Measurements from ENCODE around the gene MCM7.
A peak's percentile ranks its signal among the peaks of the same experiment; 100 is the strongest.

The MCM7 gene

DNA sequence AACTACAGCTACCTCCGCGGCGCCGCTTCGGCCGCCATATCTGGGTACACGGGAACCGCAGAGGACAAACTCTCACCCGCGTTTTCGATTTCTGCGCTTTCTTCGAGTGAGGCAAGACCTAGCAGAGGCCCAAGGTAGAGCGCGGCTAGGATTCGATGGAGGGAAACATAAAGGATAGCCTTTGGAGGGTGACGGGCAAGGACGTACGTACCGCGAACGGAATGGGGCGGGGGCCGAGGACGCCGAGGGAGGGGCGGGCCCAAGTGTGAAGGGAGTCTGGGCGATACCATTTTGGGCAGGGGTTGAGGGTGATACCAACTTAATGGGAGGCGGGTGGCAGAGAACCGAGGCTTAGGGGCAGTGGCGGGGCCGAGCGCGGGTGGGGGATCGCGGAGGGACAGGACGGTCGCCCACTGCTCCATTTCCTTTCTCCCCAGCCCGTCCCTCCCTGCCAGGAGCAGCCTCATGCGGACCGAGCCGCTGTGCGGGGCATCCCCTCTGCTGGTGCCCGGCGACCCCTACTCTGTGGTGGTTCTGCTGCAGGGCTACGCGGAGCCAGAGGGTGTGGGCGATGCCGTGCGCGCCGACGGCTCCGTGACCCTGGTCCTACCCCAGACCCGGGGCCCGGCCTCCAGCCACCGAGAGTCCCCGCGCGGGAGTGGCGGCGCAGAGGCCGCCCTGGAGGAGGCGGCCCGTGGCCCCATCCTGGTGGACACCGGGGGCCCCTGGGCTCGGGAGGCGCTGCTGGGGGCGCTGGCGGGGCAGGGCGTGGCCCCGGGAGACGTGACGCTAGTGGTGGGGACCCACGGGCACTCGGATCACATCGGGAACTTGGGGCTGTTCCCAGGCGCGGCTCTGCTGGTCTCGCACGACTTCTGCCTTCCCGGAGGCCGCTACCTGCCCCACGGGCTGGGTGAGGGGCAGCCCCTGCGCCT is 26.0 kb upstream of the MCM7 start, which contains the start of gene MBLAC1:
TSS of gene MBLAC1 (plus strand) at position 37 of the 935 bp plus-strand sequence. CDS start at position 466, 429 bp downstream.
- peaks cover 4 to 26% (median 20%) of the 10 kb centered on the region in 11 experiments; a peak in 12 of 22 replicates for H3K27me3 ChIP-seq
- no peaks in the 10 kb centered on the region for H3K9me3 ChIP-seq (replicated peaks in 1 of 11)
- H3K9ac ChIP-seq: peak within 1 kb of the TSS; percentile 83 to 91 (median 86)
- H3K4me3 ChIP-seq: peak within 1 kb of the TSS; percentile 66 to 91 (median 80)
- H3K4me2 ChIP-seq: peak within 1 kb of the TSS; percentile 89 to 100 (median 99)
- no peaks in the 10 kb centered on the region for H4K20me1 ChIP-seq
- peak within 1 kb of the TSS; percentile 77 to 94 (median 87) for H3K27ac ChIP-seq
- no peak for TF ChIP-seq Cebpa-rat (IDR thresholded peaks at IDR 0.05)
- peaks cover 43 to 61% (median 50%) of the 10 kb centered on the region in 10 experiments for H3K4me1 ChIP-seq
- peaks cover 0 to 18% (median 6%) of the 10 kb centered on the region in 11 experiments; a peak in 10 of 22 replicates for H3K36me3 ChIP-seq

DNA sequence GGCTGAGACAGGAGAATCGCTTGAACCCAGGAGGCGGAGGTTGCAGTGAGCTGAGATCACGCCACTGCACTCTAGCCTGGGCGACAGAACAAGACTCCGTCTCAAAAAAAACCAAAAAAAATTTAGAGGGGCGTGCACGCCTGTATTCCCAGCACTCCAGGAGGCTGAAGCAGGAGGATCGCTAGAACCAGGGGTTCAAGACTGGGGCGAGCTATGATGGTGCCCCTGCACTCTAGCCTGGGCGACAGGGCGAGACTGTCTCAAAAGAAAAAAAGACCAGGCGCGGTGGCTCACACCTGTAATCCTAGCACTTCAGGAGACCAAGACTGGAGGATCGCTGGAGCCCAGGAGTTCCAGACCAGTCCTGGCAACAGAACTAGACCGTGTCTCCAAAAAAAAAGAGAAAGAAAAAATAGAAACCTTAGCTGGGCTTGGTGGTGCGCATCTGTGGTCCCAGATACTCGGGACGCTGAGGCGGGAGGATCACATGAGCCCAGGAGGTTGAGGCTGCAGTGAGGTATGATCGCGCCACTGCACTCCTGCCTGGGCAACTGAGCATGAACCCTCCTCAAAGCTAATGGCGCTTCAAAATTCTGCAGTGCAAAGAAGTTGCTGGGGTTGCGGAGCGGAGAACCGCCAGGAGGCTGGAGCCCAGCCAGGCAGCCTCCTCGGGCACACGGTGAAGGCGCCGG is 25.2 kb upstream of the MCM7 start:
- TF ChIP-seq Cebpa-rat (IDR thresholded peaks at IDR 0.05): no peak

DNA sequence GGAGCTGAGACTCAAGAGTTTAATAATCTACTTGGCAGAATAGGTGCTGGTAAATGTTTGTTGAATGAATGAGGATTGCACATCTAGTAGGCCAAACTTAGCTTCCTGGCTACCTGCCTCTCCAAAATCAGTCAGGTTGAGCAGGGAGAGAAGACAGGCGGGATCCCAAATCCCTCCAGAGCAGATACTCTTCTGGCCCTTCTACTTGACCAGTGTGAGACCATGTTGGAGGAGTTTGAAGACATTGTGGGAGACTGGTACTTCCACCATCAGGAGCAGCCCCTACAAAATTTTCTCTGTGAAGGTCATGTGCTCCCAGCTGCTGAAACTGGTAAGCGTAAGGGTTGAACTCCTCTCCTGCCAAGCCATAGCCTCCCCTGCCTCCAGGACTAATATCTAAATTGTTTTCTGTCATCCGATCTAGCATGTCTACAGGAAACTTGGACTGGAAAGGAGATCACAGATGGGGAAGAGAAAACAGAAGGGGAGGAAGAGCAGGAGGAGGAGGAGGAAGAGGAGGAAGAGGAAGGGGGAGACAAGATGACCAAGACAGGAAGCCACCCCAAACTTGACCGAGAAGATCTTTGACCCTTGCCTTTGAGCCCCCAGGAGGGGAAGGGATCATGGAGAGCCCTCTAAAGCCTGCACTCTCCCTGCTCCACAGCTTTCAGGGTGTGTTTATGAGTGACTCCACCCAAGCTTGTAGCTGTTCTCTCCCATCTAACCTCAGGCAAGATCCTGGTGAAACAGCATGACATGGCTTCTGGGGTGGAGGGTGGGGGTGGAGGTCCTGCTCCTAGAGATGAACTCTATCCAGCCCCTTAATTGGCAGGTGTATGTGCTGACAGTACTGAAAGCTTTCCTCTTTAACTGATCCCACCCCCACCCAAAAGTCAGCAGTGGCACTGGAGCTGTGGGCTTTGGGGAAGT is 23.4 kb upstream of the MCM7 start:
- Histone ChIP-seq H3K36me3 (peaks cover 0 to 18% (median 6%) of the 10 kb centered on the region in 11 experiments; a peak in 10 of 22 replicates), H3K9me3 (replicated peaks in 1 of 11) (no peaks in the 10 kb centered on the region), H3K4me2 (peak overlapping the region; percentile 33 to 100 (median 99)), H4K20me1 (no peaks in the 10 kb centered on the region), H3K27ac (peak overlapping the region in 3 of 11 experiments; percentile 6 to 26 (median 26); a peak in 5 of 22 replicates), H3K27me3 (peaks cover 4 to 24% (median 20%) of the 10 kb centered on the region in 11 experiments; a peak in 12 of 22 replicates), H3K4me3 (0 out of 20 replicates have a peak overlapping the region, but pooled peaks of 1 of the 10 experiments have one; percentile 17), H3K4me1 (peaks cover 46 to 64% (median 57%) of the 10 kb centered on the region in 10 experiments), H3K9ac (peak overlapping the region in 1 of 11 experiments; percentile 2; a peak in 1 of 22 replicates)
- TF ChIP-seq Cebpa-rat (IDR thresholded peaks at IDR 0.05): no peak

More for the DNA sequence above, 25.2 kb upstream of the MCM7 start:
- Histone ChIP-seq H3K36me3 (peaks cover 0 to 18% (median 6%) of the 10 kb centered on the region in 11 experiments; a peak in 10 of 22 replicates), H3K27me3 (peaks cover 4 to 26% (median 20%) of the 10 kb centered on the region in 11 experiments; a peak in 12 of 22 replicates), H3K9me3 (replicated peaks in 1 of 11) (no peaks in the 10 kb centered on the region), H3K4me3 (peak overlapping the region; percentile 66 to 91 (median 80)), H3K4me2 (peak overlapping the region; percentile 89 to 100 (median 99)), H4K20me1 (no peaks in the 10 kb centered on the region), H3K27ac (peak overlapping the region; percentile 77 to 94 (median 87)), H3K4me1 (peaks cover 40 to 57% (median 50%) of the 10 kb centered on the region in 10 experiments), H3K9ac (peak overlapping the region; percentile 83 to 91 (median 86))

DNA sequence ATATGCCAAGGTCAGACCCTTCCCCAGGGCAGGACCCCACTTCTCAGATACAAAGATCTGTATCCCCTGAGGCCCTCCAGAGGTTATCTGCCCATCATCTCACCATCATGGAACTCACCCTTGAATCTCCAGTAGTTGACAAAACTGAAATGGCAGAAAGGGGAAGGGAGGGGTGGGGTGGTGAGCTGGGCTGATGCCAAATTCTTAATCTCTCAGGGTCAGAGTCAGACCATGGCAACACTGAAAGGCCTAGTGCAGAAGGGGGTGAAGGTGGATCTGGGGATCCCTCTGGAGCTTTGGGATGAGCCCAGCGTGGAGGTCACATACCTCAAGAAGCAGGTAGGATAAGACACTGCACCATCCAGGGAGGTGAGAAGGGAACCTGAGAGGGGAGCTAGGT is 21.4 kb upstream of the MCM7 start:
- no peaks in the 10 kb centered on the region for H3K9me3 ChIP-seq (replicated peaks in 1 of 11)
- H3K27me3 ChIP-seq: peaks cover 0 to 4% (median 3%) of the 10 kb centered on the region in 11 experiments; a peak in 11 of 22 replicates
- no peak overlapping the region for H3K4me2 ChIP-seq
- peaks cover 42 to 63% (median 52%) of the 10 kb centered on the region in 10 experiments for H3K4me1 ChIP-seq
- H3K27ac ChIP-seq: no peak overlapping the region
- no peak for TF ChIP-seq Cebpa-rat (IDR thresholded peaks at IDR 0.05)
- no peak overlapping the region for H3K4me3 ChIP-seq
- no peak overlapping the region for H3K9ac ChIP-seq
- peaks cover 0 to 18% (median 6%) of the 10 kb centered on the region in 11 experiments; a peak in 10 of 22 replicates for H3K36me3 ChIP-seq
- no peaks in the 10 kb centered on the region for H4K20me1 ChIP-seq

DNA sequence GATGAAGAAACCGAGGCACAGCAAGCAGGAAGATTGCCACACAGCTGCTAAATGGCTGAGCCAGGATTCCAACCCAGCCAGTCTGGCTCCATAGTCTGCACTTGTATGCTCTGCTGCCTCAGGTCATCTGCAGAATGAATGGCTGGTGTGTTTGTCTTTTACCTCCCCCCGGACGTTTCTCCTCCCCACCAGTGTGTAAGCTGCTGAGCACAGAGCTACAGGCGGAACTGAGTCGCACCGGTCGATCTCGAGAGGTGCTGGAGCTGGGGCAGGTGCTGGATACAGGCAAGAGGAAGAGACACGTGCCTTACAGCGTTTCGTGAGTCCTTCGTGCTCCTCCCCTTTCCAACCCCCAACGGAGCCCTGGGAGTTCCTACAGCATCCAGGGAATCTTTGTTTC is 20.9 kb upstream of the MCM7 start:
- Histone ChIP-seq H3K27me3 (no peaks in the 10 kb centered on the region), H3K4me1 (peaks cover 42 to 63% (median 50%) of the 10 kb centered on the region in 10 experiments), H3K36me3 (peaks cover 0 to 18% (median 6%) of the 10 kb centered on the region in 11 experiments; a peak in 10 of 22 replicates), H3K9me3 (replicated peaks in 1 of 11) (no peaks in the 10 kb centered on the region), H3K4me2 (no peak overlapping the region), H3K4me3 (no peak overlapping the region), H3K27ac (no peak overlapping the region), H4K20me1 (no peaks in the 10 kb centered on the region), H3K9ac (no peak overlapping the region)
- no peak for TF ChIP-seq Cebpa-rat (IDR thresholded peaks at IDR 0.05)

DNA sequence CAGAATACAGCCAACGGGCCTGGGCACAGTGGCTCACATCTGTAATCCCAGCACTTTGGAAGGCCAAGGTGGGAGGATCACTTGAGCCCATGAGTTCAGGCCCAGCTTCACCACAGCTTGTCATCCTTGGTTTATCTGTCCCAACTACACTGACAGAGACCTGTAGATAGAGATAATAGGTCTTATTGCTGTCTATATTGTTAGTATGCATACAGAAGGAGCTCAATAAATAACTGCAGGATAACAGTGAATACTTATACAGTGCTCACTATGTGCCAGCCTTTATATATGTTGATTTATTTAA is 19.5 kb upstream of the MCM7 start:
- H3K4me1 ChIP-seq: peaks cover 35 to 57% (median 41%) of the 10 kb centered on the region in 10 experiments
- H3K4me3 ChIP-seq: peak overlapping the region; percentile 77 to 95 (median 84); a peak in 19 of 20 replicates

DNA sequence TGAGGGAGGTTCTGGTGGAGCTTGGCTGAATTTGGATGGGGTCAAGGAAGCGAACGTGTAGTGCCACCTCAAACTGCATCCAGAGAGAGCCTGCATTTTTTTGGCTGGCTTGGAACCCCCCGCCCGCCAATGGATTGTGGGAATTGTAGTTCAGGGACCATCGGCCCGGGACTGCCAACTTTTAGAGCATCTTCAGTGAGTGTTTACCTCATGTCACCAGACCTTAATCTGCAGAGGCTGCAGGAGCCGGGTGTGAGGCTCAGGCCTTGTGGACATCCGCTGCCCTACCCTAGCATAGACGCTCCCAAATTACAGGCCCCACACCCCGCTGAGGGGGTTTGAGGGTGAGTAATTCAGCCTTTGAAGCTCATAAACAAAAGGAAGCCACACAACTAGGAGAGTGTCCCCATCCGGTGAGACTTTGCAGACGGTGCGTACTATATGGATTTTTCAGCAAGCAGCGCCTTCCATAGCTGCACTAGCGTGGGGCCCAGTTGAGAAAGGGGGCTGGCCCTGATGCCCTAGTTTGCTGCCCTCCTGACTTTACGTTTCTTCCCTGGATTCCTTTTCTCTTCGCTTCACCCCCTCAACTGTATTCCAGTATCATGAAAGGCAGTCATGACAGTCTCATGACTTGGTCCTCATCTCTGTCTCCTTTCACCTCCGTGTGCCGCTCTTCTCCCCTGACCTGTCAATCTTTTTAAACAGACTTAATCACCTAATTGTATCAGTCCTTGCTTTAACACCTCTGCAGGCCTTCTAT is 19.0 kb upstream of the MCM7 start:
- Histone ChIP-seq H3K27ac (peak overlapping the region in 10 of 11 experiments; percentile 87 to 96 (median 92); a peak in 21 of 22 replicates), H3K36me3 (peaks cover 0 to 32% (median 8%) of the 10 kb centered on the region in 11 experiments; a peak in 12 of 22 replicates), H3K4me2 (peak overlapping the region; percentile 81 to 91 (median 88)), H3K4me3 (peak overlapping the region; percentile 77 to 95 (median 84)), H3K9ac (peak overlapping the region; percentile 77 to 94 (median 89)), H4K20me1 (no peaks in the 10 kb centered on the region), H3K27me3 (no peaks in the 10 kb centered on the region), H3K4me1 (peaks cover 29 to 51% (median 36%) of the 10 kb centered on the region in 10 experiments), H3K9me3 (replicated peaks in 1 of 11) (no peaks in the 10 kb centered on the region)
- no peak for TF ChIP-seq Cebpa-rat (IDR thresholded peaks at IDR 0.05)

More for the DNA sequence above, 19.5 kb upstream of the MCM7 start:
- H4K20me1 ChIP-seq: no peaks in the 10 kb centered on the region
- H3K9ac ChIP-seq: peak overlapping the region; percentile 77 to 94 (median 89); a peak in 21 of 22 replicates
- TF ChIP-seq Cebpa-rat (IDR thresholded peaks at IDR 0.05): no peak
- no peaks in the 10 kb centered on the region for H3K9me3 ChIP-seq (replicated peaks in 1 of 11)
- H3K27ac ChIP-seq: peak overlapping the region in 10 of 11 experiments; percentile 87 to 96 (median 92); a peak in 14 of 22 replicates
- H3K36me3 ChIP-seq: peaks cover 0 to 27% (median 6%) of the 10 kb centered on the region in 11 experiments; a peak in 11 of 22 replicates
- peak overlapping the region; percentile 81 to 91 (median 88) for H3K4me2 ChIP-seq
- no peaks in the 10 kb centered on the region for H3K27me3 ChIP-seq

All from BLaER1 treated with 17β-estradiol and CSF1 and Interleukin-3, amounts not matched to agents 10 nM and 100 nM (cell line).